DND-41 (cell line): ENCODE results near the gene CD74.

Source experiments
- ATAC-seq: fragments of 200-7000 bp; cut with Tn5 transposase; 3 replicates; pipeline ENCODE4 v1.9.1; 2021; ENCODE audit warnings: low read depth; ENCODE audit not compliant: insufficient read depth
- DNase-seq: peaks from one replicate; pipeline ENCODE4 v3.0.0-alpha.2; 2020
- H2AFZ ChIP-seq: 2 replicates; pipeline ENCODE4 v1.6.0; 2012; ENCODE audit warnings: low read depth, low read length
- H3K27ac ChIP-seq: 2 replicates; pipeline ENCODE4 v1.5.1; 2012; ENCODE audit warnings: low read length, inconsistent platforms
- H3K27me3 ChIP-seq: fragments of 200-600 bp; sonication (generic); 2 replicates; pipeline ENCODE4 v1.6.0; 2012; ENCODE audit warnings: low read length, mild to moderate bottlenecking, inconsistent platforms; ENCODE audit not compliant: insufficient read depth, poor library complexity
- H3K36me3 ChIP-seq: 2 replicates; pipeline ENCODE4 v1.5.1; 2012; ENCODE audit warnings: low read length, inconsistent platforms; ENCODE audit not compliant: insufficient read depth
- H3K4me1 ChIP-seq: 2 replicates; pipeline ENCODE4 v1.5.1; 2012; ENCODE audit warnings: mild to moderate bottlenecking, low read length; ENCODE audit not compliant: insufficient read depth
- H3K4me2 ChIP-seq: 2 replicates; pipeline ENCODE4 v1.6.0; 2012; ENCODE audit warnings: mild to moderate bottlenecking, moderate library complexity, low read length, inconsistent platforms; ENCODE audit not compliant: insufficient read depth
- H3K4me3 ChIP-seq, 2 experiments: fragments of 200-600 bp in 1 of 2; shearing (Covaris generic) in 1 of 2; 2 replicates each; pipeline ENCODE4 v1.5.1; 2012 to 2016; ENCODE audit warnings: inconsistent platforms in 2 of 2, low read length in 2 of 2, mild to moderate bottlenecking in 2 of 2, low read depth in 1 of 2, moderate library complexity in 1 of 2
- H3K79me2 ChIP-seq: 2 replicates; pipeline ENCODE4 v1.6.0; 2012; ENCODE audit warnings: low read length, inconsistent platforms; ENCODE audit not compliant: insufficient read depth
- H3K9ac ChIP-seq: 2 replicates; pipeline ENCODE4 v1.6.0; 2012; ENCODE audit warnings: low read depth, mild to moderate bottlenecking, inconsistent platforms, low read length, moderate library complexity
- H3K9me3 ChIP-seq: 2 replicates; pipeline ENCODE4 v1.5.1; 2012; ENCODE audit warnings: low read length, moderate library complexity, mild to moderate bottlenecking, inconsistent platforms; ENCODE audit not compliant: insufficient read depth, severe bottlenecking
- H4K20me1 ChIP-seq: 2 replicates; pipeline ENCODE4 v1.6.0; 2012; ENCODE audit warnings: low read length; ENCODE audit not compliant: insufficient read depth
- EZH2 ChIP-seq: IDR thresholded peaks from 3 replicates; pipeline ENCODE4 v1.6.1; 2012; ENCODE audit warnings: borderline replicate concordance, low read depth, mild to moderate bottlenecking, moderate library complexity, low read length, inconsistent platforms; ENCODE audit not compliant: severe bottlenecking
- TF ChIP-seq, protein P1 (sequence below): IDR thresholded peaks from 2 replicates; pipeline ENCODE4 v1.5.1; 2012; ENCODE audit warnings: borderline replicate concordance, low read length, moderate library complexity, mild to moderate bottlenecking; ENCODE audit not compliant: poor library complexity, severe bottlenecking; ENCODE audit errors: extremely low read depth

Gene CD74

DNA sequence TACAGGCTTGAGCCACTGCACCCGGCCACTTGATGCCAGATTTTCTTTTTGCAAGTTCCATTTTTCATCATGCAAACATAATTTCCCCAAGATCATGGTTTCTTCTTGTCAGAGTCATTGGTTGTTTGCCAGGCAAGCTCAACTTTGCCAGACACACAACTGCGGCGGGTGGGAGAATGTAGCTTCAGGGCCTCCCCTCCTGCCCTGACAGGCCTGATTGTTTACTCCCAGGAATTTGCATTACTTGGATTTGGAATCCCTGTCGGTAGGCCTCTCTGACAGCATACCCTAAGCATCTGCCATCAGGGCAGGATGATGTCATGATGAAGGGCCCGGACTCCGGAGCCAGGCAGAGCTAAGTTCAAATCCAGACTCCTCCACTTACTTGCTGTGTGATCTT lies 21.8 kb upstream of the CD74 start:
- TF ChIP-seq, protein P1, sequence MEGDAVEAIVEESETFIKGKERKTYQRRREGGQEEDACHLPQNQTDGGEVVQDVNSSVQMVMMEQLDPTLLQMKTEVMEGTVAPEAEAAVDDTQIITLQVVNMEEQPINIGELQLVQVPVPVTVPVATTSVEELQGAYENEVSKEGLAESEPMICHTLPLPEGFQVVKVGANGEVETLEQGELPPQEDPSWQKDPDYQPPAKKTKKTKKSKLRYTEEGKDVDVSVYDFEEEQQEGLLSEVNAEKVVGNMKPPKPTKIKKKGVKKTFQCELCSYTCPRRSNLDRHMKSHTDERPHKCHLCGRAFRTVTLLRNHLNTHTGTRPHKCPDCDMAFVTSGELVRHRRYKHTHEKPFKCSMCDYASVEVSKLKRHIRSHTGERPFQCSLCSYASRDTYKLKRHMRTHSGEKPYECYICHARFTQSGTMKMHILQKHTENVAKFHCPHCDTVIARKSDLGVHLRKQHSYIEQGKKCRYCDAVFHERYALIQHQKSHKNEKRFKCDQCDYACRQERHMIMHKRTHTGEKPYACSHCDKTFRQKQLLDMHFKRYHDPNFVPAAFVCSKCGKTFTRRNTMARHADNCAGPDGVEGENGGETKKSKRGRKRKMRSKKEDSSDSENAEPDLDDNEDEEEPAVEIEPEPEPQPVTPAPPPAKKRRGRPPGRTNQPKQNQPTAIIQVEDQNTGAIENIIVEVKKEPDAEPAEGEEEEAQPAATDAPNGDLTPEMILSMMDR = no peak
- DNase-seq = no peak
- Histone ChIP-seq H4K20me1 (no peaks in the 10 kb centered on the region), H3K9me3 (no peaks in the 10 kb centered on the region), H2AFZ (no peak overlapping the region), H3K4me3 (no peak overlapping the region), H3K79me2 (no peaks in the 10 kb centered on the region), H3K4me2 (no peak overlapping the region), H3K27me3 (no peaks in the 10 kb centered on the region), H3K36me3 (no peaks in the 10 kb centered on the region), H3K9ac (no peak overlapping the region), H3K27ac (no peak overlapping the region), H3K4me1 (peaks cover 10% of the 10 kb centered on the region)
- ATAC-seq = no peak

DNA sequence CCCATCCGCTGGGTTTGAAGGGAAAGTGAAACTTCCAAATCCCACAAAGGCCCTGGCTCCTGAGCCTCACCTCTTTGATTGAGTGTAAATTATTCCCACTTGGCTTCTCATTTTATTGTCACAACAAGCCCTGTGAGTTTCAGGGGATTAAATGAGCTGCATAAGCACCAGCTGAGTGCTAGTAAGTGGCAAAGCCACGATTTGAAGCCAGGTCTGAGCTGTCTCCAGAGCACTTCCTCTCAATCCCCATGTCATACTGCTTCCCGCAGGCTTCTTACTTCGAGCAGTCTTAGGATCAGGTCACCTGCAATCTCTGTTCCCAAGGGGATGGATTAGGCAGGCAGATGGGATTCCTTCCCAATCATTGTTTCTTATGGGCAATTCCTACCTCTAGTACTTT lies 18.9 kb upstream of the CD74 start:
- Histone ChIP-seq H3K27ac (no peak overlapping the region), H3K4me2 (no peak overlapping the region), H3K9ac (no peak overlapping the region), H3K4me3 (no peak overlapping the region), H2AFZ (no peak overlapping the region; the same call in 1 of the 2 replicates), H3K27me3 (no peaks in the 10 kb centered on the region), H3K36me3 (no peaks in the 10 kb centered on the region), H3K79me2 (no peaks in the 10 kb centered on the region), H3K9me3 (no peaks in the 10 kb centered on the region), H4K20me1 (no peaks in the 10 kb centered on the region), H3K4me1 (peaks cover 9% of the 10 kb centered on the region)
- no peak for ATAC-seq
- DNase-seq = no peak
- TF ChIP-seq EZH2 = no peak
- TF ChIP-seq, protein P1 = no peak

DNA sequence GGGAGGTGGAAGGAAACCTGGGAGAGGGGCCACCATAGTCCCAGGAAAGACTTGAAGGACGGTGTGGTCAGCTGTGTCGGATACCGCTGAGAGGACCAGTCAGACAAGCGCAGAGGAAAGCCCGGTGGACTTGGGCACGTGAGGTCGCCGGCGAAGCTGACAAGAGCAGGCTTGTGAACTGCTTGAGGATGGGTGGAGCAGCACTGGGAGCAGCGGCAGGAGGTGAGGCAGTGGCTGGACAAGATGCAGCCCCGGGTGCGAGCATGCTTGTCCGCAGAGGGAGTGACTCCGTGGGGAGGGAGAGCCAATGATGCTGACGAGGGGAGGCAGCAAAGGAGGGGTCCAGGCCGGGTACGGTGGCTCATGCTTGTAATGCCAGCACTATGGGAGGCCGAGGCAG lies 18.3 kb upstream of the CD74 start:
- Histone ChIP-seq H3K9ac (no peak overlapping the region), H2AFZ (no peak overlapping the region), H3K27ac (no peak overlapping the region), H4K20me1 (no peaks in the 10 kb centered on the region), H3K9me3 (no peaks in the 10 kb centered on the region), H3K36me3 (no peaks in the 10 kb centered on the region), H3K27me3 (no peaks in the 10 kb centered on the region), H3K79me2 (no peaks in the 10 kb centered on the region), H3K4me2 (no peak overlapping the region), H3K4me1 (peaks cover 4% of the 10 kb centered on the region), H3K4me3 (no peak overlapping the region)
- ATAC-seq (no peak), DNase-seq (no peak)
- TF ChIP-seq, protein P1 = no peak
- TF ChIP-seq EZH2 = no peak

- no peaks in the 10 kb centered on the region for H3K79me2 ChIP-seq
- no peak overlapping the region for H3K9ac ChIP-seq
- TF ChIP-seq EZH2 = no peak
- TF ChIP-seq, protein P1 = no peak
- no peak overlapping the region for H3K27ac ChIP-seq
- H3K9me3 ChIP-seq = no peaks in the 10 kb centered on the region
- H4K20me1 ChIP-seq = no peaks in the 10 kb centered on the region
- no peak overlapping the region for H2AFZ ChIP-seq
- no peaks in the 10 kb centered on the region for H3K4me1 ChIP-seq
- ATAC-seq (no peak), DNase-seq (no peak)
- no peak overlapping the region for H3K4me3 ChIP-seq
- H3K36me3 ChIP-seq = no peaks in the 10 kb centered on the region
- no peaks in the 10 kb centered on the region for H3K27me3 ChIP-seq
- H3K4me2 ChIP-seq = no peak overlapping the region
These were observed 16.7 kb upstream of the CD74 start for GRCh38 chr5:150429410-150429873.
